GM19099 (cell line): ENCODE results near the gene MCUR1.

Experiments
- POLR2A ChIP-seq: IDR thresholded peaks from 3 replicates; pipeline ENCODE4 v1.6.1; 2011; ENCODE audit warnings: low read depth; ENCODE audit not compliant: insufficient read length; ENCODE audit errors: extremely low read depth

The MCUR1 gene

DNA sequence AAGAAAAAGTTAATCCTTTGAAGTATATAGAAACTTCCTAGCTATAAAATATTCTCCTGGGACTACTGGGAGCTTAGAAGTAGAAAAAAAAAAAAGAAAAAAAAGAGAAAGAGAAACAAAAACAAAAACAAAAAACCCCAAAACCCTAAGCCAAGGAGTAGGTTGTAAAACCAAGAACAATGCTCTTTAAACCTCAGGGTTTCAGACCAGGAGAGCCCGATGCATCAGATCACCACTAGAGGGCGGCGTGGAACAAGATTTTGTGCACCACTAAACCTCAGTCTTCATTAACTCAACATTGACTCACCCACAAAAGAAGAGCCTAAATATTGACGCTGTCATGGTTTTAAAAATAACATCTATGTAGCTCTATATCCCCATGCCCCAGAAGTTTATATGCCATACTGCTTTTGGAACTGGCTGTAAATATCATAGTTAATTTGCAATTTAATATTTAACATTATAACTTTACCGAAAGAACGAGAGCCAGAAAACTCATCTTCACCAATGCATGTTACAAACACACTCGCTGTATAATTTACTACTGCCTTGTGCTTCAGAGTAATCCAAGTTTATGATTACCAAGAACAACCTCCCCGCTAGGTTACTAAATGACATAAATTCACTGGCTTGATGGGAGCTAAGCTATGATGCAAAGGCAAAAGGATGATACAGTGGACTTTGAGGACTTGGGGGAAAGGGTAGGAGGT, 19.2 kb downstream of the MCUR1 start:
- no peak for TF ChIP-seq POLR2A

DNA sequence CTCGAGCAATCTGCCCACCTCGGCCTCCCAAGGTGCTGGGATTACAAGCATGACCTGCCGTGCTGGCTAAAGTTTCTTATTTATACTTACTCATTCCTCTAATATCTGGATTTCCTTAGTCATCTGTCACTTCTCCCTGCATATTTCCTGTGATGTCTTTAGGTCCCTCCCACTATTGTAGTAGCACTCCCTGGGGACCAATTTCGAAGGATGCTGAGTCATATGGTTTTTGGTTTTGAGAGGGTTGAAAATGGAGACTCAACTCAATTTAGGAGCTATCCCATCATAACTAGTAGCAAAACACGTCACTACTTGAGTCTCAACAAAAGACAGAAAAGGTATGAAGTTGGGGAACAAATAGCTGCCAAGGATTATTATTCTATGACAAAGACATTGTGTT, 20.2 kb downstream of the MCUR1 start:
- TF ChIP-seq POLR2A, result no peak

DNA sequence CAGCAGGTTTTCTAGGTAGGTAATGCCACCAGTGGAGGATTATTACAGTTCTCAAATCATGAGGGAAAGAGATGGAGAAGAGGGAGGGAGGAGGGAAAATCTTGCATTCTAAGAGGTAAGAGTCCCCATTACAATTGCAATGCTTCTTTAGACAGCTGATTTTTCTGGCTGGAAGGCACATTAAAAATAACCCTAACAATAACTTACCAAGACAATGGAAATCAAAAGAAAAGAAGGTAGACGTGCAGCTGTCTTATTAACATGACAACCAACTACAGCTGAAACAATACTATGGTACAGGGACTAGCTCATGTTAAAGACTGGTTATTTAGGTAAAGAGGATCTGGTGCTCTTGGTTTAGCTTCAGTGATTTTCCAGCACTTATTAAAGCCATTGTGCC, 24.6 kb downstream of the MCUR1 start:
- TF ChIP-seq POLR2A, result no peak

DNA sequence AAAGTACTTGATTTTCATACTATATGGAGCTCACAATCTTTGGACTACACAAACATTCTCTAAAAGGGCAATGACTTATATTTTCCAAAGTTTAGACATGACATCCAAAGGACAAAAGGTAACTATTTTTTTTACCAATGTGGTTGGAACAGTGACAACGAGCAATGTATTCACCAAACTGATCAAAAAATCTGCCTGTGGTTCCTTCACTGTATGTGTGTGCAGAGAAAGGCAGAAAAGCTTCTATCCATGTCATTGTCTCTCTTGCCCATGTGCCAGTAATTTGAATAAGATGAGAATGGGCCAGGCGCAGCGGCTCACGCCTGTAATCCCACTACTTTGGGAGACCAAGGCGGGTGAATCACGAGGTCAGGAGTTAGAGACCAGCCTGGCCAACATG, 25.5 kb downstream of the MCUR1 start:
- no peak for TF ChIP-seq POLR2A

DNA sequence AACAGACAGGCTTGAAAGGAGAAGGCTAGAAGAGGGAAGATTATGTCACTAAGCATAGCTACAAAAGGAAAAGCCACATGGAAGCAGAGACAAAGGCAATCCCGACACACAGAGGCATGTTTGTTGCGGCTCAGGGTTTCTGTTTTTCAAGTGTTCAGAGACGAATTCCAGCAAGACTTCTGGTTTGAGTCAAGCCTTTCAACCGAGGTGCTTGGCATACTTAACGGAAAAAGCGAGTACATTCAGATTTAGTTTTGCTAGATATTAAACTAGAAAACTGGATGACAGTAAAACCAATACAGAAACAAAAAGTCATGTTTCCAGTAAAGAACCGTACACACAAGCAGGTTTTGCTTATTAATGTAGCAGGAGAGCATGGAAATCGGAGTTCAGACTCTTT, 27.2 kb downstream of the MCUR1 start:
- no peak for TF ChIP-seq POLR2A

DNA sequence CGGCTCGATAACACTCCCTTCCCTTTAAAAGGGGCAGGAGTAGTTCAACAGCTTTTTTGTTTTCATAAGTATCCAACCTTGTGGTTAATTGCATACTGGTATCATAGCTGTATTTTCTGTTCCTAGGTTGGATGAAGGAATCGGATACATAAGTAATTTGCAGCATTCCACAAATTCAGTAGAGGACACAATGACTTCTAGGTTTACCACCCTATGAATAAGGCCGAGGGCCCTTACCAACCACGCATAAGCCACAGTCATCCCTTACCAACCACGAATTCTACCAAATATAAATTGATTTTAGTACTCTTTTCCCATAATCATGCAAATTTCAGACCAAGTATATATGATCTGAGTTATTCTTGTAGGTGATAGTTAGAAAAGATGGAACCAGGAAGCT, 36.3 kb downstream of the MCUR1 start:
- TF ChIP-seq POLR2A, result no peak

DNA sequence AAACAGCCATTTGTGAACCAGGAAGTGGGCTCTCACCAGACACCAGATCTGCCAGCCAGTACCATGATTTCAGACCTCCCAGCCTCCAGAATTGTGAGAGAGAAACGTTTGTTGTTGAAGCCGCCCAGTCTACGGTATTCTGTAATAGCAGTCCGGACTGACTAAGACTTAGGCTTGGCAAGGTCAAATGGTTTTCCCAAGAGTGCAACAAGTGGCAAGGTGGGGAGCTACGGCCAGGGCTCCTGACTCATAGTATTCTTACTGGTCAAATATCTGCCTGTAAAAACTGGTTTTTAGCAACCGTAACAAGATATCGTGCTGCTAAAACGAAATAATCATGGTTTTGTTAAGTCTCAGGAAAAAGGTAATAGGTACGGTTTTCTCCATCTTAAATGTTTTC, 37.8 kb downstream of the MCUR1 start:
- TF ChIP-seq POLR2A, result no peak

DNA sequence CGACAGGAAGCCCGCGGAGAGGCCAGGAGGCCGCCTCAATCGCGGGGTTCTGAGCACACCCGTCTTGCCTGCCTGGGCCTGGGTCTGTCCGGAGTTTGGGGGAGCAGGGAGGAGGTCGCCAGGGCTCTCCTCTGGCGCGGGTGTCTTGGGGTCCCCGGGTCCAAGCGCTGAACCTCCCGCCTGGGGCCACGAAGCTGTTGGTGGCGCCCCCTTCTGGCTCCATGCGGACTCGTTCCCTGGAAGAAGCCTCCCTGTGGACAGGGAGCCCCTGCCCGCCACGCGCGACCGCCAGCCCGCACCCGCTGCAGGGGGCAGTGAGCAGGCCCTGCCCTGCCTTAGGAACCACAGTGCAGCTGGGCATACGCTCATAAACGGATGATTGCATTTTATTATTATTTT, 44.7 kb downstream of the MCUR1 start:
- TF ChIP-seq POLR2A, result no peak

DNA sequence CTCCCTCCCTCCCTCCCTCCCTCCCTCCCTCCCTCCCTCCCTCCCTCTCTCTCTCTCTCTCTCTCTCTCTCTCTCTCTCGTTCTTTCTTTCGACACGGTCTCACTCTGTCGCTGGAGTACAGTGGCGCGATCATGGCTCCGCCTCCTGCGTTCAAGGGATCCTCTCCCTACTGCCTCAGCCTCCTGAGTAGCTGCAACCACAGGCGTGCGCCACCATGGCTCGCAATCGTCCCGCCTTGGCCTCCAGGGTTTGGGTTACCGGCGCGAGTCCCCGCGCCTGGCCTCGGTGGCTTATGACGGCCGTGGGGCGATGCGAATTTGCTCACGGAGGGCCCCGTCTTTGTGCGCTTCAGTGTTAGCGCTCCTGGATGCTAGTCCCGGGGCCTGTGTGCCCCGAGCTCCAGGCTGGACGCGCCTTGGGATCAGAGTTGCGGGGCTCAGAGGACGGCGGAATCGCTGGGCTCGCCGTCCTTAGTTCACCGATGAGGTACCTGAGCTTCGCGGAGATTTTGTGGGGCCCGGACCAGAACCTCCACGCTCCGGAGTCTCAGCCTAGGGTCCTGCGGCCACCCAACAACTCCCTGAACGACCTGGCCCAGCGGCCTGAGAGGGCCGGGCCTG, 45.2 kb downstream of the MCUR1 start:
- TF ChIP-seq POLR2A, result no peak

DNA sequence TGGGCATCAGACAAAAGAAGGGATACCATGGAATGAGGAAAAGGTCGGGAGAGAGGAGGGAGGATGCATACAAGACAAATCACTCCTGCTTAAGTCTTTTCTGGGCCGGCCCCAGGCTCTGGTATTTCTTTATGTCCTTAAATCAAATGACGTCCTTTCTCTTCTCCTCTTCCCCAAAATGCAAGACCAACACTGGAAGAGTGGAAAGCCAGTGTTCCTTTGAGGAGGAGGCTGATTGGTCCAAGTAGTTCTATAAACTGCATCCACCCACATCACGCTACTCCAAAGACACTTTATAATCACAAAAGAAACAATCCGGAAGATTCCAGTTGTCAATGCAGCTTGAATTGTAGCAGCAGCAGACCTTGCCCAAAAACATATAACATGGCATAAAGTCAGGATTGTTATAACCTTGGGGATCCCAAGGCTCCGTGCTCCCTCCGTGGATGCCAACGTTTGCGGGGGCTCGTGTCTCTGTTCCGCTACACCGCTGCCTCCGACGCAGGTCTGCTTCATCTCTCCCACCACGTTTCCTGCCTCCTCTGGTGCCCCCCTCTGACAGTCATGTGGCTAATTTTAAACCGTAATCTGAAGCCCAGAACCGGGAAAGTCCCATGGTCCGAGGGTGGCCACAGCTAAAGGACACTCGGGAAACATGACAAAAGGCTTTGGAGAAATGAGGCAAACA, 47.1 kb downstream of the MCUR1 start:
- no peak for TF ChIP-seq POLR2A

DNA sequence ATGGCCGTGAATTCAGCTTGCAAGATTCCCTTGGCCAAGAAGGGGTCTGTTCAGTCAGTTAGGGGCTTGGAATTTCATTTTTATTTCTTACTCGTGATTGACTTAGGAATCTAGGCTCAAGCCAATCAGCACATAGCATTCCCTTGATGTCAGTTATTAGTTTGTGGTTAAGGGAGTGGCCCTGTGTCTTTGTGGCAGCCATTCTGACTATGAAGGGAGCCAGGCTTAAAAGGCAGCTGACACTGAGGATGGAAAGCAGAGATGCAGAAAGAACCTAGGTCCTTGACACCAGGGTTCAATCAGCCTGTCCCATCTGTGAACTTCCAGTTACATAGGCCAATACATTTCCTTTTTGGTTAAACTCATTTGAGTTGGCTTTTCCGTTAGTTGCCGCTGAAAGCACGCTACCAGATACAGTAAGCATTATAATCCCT, 48.1 kb downstream of the MCUR1 start:
- TF ChIP-seq POLR2A, result no peak

DNA sequence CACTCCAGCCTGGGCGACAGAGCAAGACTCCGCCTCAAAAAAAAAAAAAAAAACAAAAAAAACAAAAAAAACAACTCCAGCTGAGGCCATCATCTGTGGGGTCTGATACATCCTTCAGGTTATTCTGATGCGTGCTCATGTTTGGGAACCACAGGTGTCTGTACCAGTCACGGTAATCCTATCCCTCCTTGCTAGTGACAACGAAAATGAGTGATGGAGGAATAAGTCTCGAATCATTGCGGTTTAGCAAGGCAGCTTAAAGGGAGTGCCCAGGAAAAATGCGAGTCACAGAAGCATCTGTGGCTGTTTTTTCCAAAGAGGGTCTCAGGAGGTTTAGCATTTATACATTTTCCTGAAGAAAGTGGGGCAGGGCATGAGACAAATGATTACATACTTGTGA, 48.8 kb downstream of the MCUR1 start:
- TF ChIP-seq POLR2A, result no peak

DNA sequence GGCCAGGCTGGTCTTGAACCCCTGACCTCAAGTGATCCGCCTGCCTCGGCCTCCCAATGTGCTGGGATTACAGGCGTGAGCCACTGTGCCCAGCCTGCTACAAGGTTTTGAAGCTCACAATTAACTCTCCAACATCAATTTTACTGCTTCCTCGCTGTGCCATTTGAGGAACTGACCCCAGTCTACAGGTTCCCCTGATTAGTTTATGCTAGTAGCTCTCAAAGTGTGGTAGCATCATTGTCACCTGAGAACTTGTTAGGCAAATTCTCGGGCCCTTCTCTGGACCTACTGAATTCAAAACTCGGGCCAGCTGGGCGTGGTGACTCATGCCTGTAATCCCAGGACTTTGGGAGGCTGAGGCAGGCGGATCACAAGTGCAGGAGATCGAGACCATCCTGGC, 49.4 kb downstream of the MCUR1 start:
- no peak for TF ChIP-seq POLR2A

DNA sequence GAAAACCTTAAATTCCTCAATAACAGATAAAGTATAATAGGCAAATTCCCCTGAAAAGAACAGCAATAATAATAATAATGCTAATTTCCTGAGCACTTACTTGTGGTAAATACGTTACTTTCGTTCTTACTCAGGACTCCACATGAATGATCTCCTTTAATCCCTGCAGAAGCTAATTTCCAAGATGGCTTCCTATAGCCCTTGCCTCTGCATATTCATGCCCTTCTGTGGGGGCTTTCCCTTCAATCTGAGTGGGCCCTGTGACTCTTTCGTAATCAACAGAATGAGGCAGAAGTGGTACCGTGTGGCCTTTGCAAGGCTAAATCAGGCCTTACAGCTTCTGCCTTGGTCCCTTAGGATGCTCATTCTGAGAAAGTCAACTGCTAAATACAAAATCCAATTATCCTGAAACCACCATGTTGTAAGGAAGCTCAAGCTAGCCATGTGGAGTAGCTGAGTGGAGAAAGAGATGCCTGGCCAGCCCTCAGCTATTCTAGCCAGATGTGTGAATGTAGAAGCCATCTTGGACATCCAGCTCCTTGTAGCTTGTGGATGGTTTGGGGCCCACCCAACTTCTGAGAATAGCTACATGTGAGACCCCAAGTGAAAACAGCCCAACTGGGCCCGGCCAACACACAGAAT, 50.5 kb downstream of the MCUR1 start:
- no peak for TF ChIP-seq POLR2A

DNA sequence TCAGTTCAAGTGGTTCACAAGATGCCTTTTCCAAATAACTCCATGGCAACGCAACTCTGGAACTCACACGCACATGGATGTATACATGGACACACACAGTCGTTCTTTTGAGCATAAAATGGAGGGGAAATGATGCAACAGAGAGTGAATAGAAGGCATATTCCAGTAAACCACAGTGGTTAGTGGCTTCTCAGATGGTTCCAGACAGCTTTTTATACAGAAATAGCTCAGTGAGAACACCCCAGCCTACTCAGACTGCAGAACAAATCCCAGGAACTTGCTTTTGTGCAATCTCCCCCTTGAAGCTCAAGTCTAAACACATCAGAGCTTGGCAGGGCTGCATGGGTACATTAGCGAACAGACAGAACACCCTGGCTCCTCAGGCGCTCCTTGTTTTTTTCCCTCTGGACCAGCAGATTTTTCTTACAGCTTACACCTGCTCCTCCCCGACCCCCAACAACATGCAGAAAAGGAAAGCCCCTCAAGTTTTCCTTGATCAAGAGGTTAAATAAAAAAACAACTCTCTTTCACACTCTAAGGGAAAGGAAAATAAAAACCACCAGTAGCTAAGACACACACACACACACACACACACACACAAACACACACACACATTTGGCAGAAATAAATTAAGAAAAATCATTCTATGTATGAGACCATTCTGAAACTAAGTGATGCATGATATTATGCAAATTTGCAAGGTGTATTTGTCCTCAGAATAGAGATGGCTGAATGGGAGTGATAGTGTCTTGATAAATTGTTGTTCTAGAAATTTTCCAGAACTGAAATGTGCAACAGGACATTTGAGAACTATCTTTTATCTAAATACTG, 51.5 kb downstream of the MCUR1 start:
- TF ChIP-seq POLR2A, result no peak
